GM18870 (cell line): ENCODE results near the gene GGT6.
"Not testable (repeated sequence)": the region's sequence is repeated elsewhere in the genome, so short reads cannot be mapped to it uniquely, and the experiment has no call there.

ENCODE experiments used
- ATAC-seq: cut with Tn5 transposase; IDR thresholded peaks from one replicate; pipeline ENCODE4 v1.9.1; 2021; ENCODE audit warnings: moderate library complexity; ENCODE audit not compliant: unreplicated experiment

The GGT6 gene

GRCh38 chr17:4592240-4593005 lies 32.0 kb upstream of the GGT6 start:
- ATAC-seq, result no peak

GRCh38 chr17:4591529-4591928 lies 31.2 kb upstream of the GGT6 start:
- no peak for ATAC-seq

GRCh38 chr17:4590981-4591453 lies 30.6 kb upstream of the GGT6 start:
- ATAC-seq, result no peak

GRCh38 chr17:4590042-4590441 lies 29.7 kb upstream of the GGT6 start:
- not testable (repeated sequence) for ATAC-seq

GRCh38 chr17:4588898-4589625 lies 28.7 kb upstream of the GGT6 start:
- no peak for ATAC-seq

DNA sequence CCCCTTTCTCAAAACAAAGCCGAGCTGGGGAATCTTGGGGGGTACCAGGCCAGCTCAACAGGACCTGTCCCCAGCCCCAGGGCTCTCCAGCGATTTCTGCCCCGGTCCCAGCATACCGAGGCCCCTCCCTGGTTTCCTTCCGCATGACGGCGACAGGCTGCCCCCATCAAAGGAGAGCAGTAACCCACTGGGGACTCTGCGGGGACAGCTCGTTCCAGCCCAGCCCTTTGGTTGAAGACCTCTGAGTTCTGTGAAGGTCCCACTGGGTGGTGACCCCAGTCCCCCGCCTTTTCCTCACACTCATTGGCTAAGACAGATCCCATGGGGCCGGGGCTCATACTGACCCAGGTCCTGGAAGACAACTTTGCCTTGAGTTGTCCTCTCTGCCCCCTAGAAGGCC lies 28.0 kb upstream of the GGT6 start:
- no peak for ATAC-seq

DNA sequence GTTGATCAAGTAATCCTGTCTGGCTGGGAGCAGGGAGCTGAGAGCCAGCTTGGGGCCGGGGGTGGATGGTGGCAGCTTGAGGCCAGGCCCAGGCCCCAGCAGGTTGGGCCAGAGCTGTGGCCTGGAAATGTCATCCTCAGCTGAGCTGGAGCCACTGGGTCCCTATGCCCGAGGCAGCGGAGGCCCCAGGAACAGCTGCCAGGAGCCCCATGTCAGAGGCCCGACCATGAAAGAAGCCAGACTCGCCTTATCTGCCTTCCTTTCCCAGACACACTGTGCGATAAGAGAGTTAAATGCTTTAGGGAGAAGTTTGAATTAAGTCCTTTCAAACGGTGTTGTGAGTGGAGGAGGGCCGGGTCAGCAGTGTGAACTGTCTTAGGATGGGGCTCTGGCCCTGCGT lies 27.4 kb upstream of the GGT6 start:
- ATAC-seq, result no peak

DNA sequence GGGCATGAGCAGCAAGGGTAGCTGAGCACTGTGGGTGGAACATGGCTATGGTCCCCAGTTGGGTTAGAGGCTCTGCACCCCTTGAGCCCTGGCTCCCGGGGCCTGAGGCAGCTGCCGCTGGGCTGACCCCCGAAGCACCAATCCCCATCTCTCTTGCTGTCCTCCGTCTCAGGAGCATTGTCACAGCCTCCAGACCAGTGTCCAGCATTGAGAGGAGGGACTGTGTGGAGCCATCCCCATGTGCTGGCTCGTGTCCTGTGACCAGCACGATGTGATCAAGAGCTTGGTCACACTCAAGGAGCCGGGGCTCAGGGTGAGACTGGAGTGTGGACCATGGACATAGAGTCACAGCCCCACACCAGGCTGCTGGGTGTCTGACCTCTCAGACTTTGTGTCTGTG lies 26.8 kb upstream of the GGT6 start:
- no peak for ATAC-seq

GRCh38 chr17:4586043-4586442 lies 25.7 kb upstream of the GGT6 start:
- no peak for ATAC-seq

GRCh38 chr17:4585638-4585994 lies 25.2 kb upstream of the GGT6 start:
- no peak for ATAC-seq

- ATAC-seq, result no peak
Measured at GRCh38 chr17:4584917-4585637, 24.7 kb upstream of the GGT6 start.

DNA sequence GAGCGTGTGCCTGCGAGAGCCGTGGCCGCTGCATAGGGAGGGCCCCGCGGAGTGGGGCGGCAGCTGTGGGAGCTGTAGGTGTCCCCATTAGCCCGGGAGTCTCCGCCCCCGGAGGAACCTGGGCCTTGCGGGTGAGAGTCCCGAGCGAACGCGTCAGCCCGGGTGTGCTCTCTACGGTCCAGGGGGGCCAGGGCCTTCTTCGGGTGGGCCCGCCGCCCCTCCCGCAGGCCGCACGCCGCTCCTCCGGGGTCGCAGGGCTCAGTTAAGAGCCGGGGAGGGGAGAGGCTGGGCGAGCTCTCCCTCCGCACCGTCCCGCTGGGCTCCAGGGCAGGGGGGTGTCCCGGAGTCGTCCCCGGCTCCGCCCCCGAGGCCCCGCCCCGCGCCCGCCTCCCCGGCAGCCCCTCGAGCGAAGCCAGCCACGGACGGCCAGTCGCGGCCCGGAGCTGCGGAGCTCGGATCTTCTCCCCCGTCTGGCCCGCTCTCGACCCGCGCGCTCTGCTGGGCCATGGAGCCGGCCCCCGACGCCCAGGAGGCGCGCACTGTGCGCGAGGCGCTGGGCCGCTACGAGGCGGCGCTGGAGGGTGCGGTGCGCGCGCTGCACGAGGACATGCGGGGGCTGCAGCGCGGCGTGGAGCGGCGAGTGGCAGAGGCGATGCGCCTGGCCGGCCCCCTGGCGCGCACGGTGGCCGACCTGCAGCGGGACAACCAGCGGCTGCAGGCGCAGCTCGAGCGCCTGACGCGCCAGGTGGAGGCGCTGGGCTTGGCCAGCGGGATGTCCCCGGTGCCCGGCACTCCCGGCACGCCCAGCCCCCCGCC lies 23.9 kb upstream of the GGT6 start, which contains the start of gene SMTNL2:
SMTNL2 (plus strand) TSS at position 429 of the 816 bp plus-strand sequence; CDS start at position 506, 77 bp downstream.
- no peak for ATAC-seq

- no peak for ATAC-seq
Measured at GRCh38 chr17:4583782-4584100, 23.4 kb upstream of the GGT6 start.

GRCh38 chr17:4583206-4583605 lies 22.8 kb upstream of the GGT6 start:
- ATAC-seq, result no peak

DNA sequence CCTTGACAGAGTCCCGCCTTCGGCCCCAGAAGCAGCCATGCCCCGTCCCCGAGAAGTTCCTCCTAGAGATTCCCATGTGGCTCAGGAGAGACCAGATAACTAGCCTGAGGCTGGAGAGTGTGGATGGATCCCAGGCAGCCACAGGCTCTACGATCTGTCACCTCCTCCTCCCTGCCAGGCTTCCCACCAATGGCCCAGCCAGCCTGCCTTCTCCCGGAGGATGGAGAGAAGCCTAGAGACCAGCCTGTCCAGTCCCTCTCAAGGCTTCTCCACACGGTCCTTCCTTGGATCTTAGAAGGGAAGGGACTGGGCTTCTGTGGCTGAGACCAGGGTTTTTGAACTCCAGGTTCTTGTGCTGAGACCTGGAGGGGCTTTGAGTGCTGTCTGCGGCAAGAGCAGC lies 22.3 kb upstream of the GGT6 start:
- no peak for ATAC-seq

DNA sequence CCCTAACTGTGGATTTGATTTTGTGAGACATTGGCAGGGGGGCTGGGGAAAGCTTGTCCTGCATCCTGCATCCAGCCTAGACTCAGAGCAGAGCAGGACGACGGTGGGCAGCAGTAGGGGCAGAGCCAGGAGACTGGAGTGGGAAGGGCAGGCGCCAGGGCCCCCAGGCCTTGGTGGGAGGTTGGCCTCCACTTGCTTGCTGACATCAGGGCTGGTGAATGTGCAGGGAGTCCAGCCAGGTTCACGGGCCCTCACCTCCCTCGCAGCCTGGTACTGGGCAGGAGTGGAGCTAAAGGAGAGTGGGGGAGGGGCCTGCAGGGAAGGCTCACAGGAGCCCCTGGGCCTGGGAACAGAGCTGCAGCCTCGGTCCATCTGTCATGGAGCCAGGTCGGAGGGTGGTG lies 21.7 kb upstream of the GGT6 start:
- ATAC-seq, result no peak

DNA sequence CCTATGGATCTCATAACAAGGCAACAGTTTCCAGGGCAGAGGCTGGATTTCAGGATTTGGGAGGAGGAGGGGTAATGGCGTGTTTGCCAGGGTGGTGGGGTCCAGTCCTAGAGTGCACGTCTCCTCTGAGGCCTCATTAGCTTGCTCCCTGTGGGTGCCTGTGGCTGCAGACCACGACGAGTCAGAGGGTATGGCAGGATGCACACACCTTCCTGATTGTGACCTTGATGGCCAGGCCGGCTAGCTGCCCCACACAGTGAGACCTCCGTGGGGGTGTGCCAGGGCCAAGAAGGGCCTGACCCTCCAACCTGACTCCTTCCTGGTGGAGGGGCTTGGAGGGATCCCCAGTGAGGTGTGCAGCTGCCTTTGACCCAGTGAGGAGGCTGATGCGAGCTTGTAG lies 19.9 kb upstream of the GGT6 start:
- no peak for ATAC-seq

GRCh38 chr17:4579678-4580077 lies 19.3 kb upstream of the GGT6 start:
- ATAC-seq, result no peak

GRCh38 chr17:4578349-4578748 lies 18.0 kb upstream of the GGT6 start:
- ATAC-seq, result not testable (repeated sequence)

DNA sequence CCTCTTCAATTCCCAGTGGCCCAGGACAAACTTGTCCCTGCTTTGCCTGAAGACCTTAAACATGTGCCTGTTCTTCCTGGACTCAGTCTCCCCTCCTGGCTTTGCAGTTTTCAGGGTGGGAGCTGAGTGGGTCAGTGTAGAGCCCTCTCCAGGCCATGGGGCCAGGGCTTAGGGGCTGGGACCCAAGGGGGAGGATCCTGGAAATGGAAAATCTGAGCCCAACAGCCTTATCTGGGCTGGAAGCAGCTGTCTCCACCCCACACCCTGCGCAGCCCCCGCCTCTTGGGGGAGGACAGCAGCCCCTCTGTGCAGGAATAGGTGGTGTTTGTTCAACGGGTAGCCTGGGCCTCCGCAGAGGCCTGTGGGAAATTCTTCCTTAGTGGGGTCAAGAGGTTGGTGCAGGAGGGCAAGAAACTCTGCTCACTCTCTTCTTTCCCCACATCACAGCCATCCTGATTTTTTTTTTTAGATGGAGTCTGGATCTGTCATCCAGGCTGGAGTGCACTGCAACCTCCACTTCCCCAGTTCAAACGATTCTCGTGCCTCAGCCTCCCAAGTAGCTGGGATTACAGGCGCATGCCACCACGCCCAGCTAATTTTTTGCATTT lies 17.1 kb upstream of the GGT6 start:
- ATAC-seq, result no peak
